Measurements from ENCODE around the gene CYSLTR2. TPM values are rescaled to one million over a fixed set of nuclear protein-coding genes. Genes with fewer than 3 reads are reported as not detected.

Gene CYSLTR2
- total RNA-seq, 2 donors from 2014 or later = 0.59 to 0.74 TPM

GRCh38 chr13:48624858-48625257 lies 28.9 kb upstream of the CYSLTR2 start:
- no peak for DNase-seq (ENCODE audit: low spot score)
- no peak overlapping the region for H3K27ac ChIP-seq
- no peaks in the 10 kb centered on the region for H3K36me3 ChIP-seq
- WGBS = 63% methylated on average over 4 of the region's 4 CpGs
- TF ChIP-seq POLR2AphosphoS5 (IDR thresholded peaks at IDR 0.05) (no peak), POLR2A (IDR thresholded peaks at IDR 0.05) (no peak)
- TF ChIP-seq, protein P1, sequence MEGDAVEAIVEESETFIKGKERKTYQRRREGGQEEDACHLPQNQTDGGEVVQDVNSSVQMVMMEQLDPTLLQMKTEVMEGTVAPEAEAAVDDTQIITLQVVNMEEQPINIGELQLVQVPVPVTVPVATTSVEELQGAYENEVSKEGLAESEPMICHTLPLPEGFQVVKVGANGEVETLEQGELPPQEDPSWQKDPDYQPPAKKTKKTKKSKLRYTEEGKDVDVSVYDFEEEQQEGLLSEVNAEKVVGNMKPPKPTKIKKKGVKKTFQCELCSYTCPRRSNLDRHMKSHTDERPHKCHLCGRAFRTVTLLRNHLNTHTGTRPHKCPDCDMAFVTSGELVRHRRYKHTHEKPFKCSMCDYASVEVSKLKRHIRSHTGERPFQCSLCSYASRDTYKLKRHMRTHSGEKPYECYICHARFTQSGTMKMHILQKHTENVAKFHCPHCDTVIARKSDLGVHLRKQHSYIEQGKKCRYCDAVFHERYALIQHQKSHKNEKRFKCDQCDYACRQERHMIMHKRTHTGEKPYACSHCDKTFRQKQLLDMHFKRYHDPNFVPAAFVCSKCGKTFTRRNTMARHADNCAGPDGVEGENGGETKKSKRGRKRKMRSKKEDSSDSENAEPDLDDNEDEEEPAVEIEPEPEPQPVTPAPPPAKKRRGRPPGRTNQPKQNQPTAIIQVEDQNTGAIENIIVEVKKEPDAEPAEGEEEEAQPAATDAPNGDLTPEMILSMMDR (IDR thresholded peaks at IDR 0.05) = no peak
- H3K9me3 ChIP-seq = no peaks in the 10 kb centered on the region
- no peaks in the 10 kb centered on the region for H3K27me3 ChIP-seq (replicated peaks; ENCODE audit: insufficient read depth)
- H3K4me3 ChIP-seq = no peak overlapping the region
- intact Hi-C loops (cut with DNase I) = no loop called here
- H3K4me1 ChIP-seq (replicated peaks) = no peaks in the 10 kb centered on the region

- TF ChIP-seq POLR2A (IDR thresholded peaks at IDR 0.05) (no peak), POLR2AphosphoS5 (IDR thresholded peaks at IDR 0.05) (no peak)
- TF ChIP-seq, protein P1 (IDR thresholded peaks at IDR 0.05) = no peak
These were observed 28.2 kb upstream of the CYSLTR2 start for GRCh38 chr13:48625413-48626076.

DNA sequence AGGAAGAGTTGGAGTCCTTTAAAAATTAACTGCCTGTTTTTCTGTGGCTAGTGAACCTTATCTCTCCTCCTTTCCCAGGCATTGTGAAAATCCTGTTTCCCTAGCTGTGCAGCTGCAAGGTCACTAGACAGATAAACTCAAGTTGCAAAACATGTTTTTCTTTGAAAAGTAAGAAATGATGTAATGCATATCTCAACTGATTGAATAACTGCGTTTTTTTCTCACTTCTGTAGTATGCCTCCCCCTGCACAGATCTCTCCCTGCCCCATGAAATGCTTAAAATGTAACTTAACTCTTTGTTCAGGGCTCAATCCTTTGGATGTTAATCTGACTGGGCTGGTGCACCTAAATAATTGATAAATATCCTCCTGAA lies 27.7 kb upstream of the CYSLTR2 start:
- H3K27ac ChIP-seq = no peak overlapping the region
- intact Hi-C loops (cut with DNase I) = no loop called here
- TF ChIP-seq POLR2A (IDR thresholded peaks at IDR 0.05) (no peak), POLR2AphosphoS5 (IDR thresholded peaks at IDR 0.05) (no peak)
- TF ChIP-seq, protein P1 (IDR thresholded peaks at IDR 0.05) = no peak
- H3K36me3 ChIP-seq = no peaks in the 10 kb centered on the region
- no peaks in the 10 kb centered on the region for H3K9me3 ChIP-seq
- no peaks in the 10 kb centered on the region for H3K27me3 ChIP-seq (replicated peaks; ENCODE audit: insufficient read depth)
- 6% methylated on average over 1 of the region's 1 CpG for WGBS
- no peaks in the 10 kb centered on the region for H3K4me1 ChIP-seq (replicated peaks)
- DNase-seq (ENCODE audit: low spot score) = no peak
- H3K4me3 ChIP-seq = no peak overlapping the region

More at GRCh38 chr13:48625413-48626076, 28.2 kb upstream of the CYSLTR2 start:
- no peak overlapping the region for H3K4me3 ChIP-seq
- no peak for DNase-seq (ENCODE audit: low spot score)
- no peaks in the 10 kb centered on the region for H3K9me3 ChIP-seq
- no peak overlapping the region for H3K27ac ChIP-seq
- no peaks in the 10 kb centered on the region for H3K27me3 ChIP-seq (replicated peaks; ENCODE audit: insufficient read depth)
- H3K36me3 ChIP-seq = no peaks in the 10 kb centered on the region
- WGBS = 71% methylated on average over 4 of the region's 4 CpGs
- intact Hi-C loops (cut with DNase I) = no loop called here
- H3K4me1 ChIP-seq (replicated peaks) = no peaks in the 10 kb centered on the region

GRCh38 chr13:48626726-48627451 lies 26.8 kb upstream of the CYSLTR2 start:
- no peak for DNase-seq (ENCODE audit: low spot score)
- no peaks in the 10 kb centered on the region for H3K36me3 ChIP-seq
- H3K27ac ChIP-seq = no peak overlapping the region
- intact Hi-C loops (cut with DNase I) = no loop called here
- TF ChIP-seq POLR2AphosphoS5 (IDR thresholded peaks at IDR 0.05) = no peak
- TF ChIP-seq, protein P1 (IDR thresholded peaks at IDR 0.05) = no peak
- TF ChIP-seq POLR2A (IDR thresholded peaks at IDR 0.05) = no peak
- 86% methylated on average over 2 of the region's 2 CpGs for WGBS
- H3K4me3 ChIP-seq = no peak overlapping the region
- no peaks in the 10 kb centered on the region for H3K4me1 ChIP-seq (replicated peaks)
- no peaks in the 10 kb centered on the region for H3K27me3 ChIP-seq (replicated peaks; ENCODE audit: insufficient read depth)
- H3K9me3 ChIP-seq = no peaks in the 10 kb centered on the region

GRCh38 chr13:48629277-48629676 lies 24.5 kb upstream of the CYSLTR2 start:
- H3K27ac ChIP-seq = no peak overlapping the region
- no peak for DNase-seq (ENCODE audit: low spot score)
- no peak overlapping the region for H3K4me3 ChIP-seq
- H3K9me3 ChIP-seq = no peaks in the 10 kb centered on the region
- no peaks in the 10 kb centered on the region for H3K27me3 ChIP-seq (replicated peaks; ENCODE audit: insufficient read depth)
- no peaks in the 10 kb centered on the region for H3K36me3 ChIP-seq
- WGBS = 96% methylated on average over 4 of the region's 4 CpGs
- intact Hi-C loops (cut with DNase I) = no loop called here
- TF ChIP-seq POLR2A (IDR thresholded peaks at IDR 0.05) (no peak), POLR2AphosphoS5 (IDR thresholded peaks at IDR 0.05) (no peak)
- TF ChIP-seq, protein P1 (IDR thresholded peaks at IDR 0.05) = no peak
- H3K4me1 ChIP-seq (replicated peaks) = no peaks in the 10 kb centered on the region

Measured in prostate gland (tissue), 2 donors.